Cortex of kidney (tissue), 1 donor: ENCODE measurements around the gene TMX1.
"Not testable (repeated sequence)": the region's sequence is repeated elsewhere in the genome, so short reads cannot be mapped to it uniquely, and the experiment has no call there.

Experiments used
- DNase-seq: peaks from one replicate; lab custom pipeline; 2025; lab: John Stamatoyannopoulos, UW

TMX1 gene, protein sequence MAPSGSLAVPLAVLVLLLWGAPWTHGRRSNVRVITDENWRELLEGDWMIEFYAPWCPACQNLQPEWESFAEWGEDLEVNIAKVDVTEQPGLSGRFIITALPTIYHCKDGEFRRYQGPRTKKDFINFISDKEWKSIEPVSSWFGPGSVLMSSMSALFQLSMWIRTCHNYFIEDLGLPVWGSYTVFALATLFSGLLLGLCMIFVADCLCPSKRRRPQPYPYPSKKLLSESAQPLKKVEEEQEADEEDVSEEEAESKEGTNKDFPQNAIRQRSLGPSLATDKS

DNA sequence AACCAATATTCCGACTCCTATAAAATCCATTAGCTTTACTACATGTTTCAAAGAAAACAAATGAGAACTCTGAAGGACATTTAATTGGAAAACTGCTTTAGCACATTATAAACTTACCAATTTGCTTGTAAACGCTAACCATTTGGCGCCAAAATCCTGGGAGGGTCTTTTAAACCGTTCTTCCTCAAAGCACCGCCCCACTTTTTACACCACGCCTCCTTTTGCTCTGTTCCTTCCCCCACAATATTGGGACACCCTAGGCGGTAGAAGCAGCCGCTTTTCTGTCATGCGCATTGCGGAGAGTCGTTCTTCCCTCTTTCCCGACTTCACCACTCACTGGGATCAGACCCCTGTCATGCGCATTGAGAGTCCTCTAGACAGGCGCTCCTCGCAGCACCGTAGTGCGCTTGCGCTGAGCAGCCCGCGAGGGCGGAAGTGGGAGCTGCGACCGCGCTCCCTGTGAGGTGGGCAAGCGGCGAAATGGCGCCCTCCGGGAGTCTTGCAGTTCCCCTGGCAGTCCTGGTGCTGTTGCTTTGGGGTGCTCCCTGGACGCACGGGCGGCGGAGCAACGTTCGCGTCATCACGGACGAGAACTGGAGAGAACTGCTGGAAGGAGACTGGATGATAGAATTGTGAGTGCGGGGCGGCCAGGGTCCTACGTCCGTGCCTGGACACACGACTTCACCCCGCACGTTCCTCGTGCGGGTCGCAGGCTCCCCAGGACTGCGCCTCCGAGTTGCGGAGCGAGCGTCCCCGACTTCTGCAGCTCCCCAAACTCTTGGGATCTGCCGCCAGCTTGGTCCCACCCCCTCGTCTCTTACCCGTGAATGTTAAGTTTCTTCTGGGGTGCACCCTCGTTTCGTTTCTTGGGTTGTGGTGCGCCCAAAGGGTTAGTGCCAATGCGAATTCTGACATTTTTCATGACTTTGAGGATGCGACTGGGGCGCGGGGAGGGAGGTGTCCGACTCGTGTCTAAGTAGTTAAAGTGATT lies at the start of gene TMX1:
Gene TMX1, plus strand, starts transcription at position 435 of the 991 bp plus-strand sequence. Its CDS starts 46 bp downstream, at position 481.
- peak; percentile 67 for DNase-seq

DNA sequence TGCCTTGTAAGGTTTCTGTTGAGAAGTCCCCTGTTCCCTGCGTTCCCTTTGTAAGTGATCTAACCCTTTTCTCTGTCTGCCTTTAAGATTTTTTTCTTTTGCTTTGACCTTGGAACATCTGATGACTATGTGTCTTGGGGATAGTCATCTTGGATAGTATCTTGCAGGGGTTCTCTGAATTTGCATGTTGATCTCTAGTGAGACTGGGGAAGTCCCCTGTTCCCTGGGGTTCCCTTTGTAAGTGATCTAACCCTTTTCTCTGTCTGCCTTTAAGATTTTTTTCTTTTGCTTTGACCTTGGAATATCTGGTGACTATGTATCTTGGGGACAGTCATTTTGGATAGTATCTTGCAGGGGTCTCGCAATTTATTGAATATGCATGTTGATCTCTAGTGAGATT lies 38.2 kb upstream of the TMX1 start:
- no peak for DNase-seq

- DNase-seq, result no peak
Measured at GRCh38 chr14:51202914-51203665, 37.0 kb upstream of the TMX1 start.

DNA sequence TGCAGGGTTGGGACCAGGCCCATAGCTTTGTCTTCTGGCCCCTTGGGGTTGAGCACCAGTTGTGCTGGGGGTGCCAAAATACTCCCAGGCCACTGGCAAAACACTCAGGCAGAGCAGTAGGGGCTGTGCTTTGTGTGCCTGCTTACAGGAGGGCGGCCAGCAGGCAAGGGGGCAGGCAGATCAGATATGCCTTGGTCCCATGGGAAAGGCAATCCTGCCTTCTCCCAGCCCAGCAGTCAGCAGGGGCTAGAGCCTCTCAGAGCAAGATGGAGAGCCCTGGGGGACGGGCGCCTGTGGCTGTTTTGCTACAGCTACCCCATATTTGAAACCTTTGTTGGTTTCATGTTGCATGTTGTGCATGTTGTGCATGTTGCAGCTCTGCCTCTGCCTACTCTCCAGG lies 36.2 kb upstream of the TMX1 start:
- no peak for DNase-seq

GRCh38 chr14:51205486-51205885 lies 34.6 kb upstream of the TMX1 start:
- no peak for DNase-seq

DNA sequence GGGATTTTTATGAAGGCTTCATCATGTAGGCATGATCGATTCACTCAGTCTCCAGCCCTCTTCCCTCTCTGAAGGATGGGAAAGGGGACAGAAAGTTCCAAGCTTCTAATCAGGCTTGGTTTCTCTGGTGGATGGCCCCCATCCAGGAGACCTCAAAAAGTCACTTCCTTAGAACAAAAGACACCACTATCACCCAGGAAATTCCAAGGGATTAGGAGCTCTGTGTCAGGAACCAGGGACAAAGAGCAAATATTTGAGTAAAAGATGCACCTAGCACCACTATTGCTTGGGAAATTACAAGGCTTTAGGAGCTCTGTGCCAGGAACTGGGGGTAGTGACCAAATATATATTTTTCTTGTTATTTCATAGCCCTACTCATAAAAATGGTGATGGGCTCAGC lies 33.6 kb upstream of the TMX1 start:
- DNase-seq, result no peak

- no peak for DNase-seq
Measured at GRCh38 chr14:51207621-51208020, 32.4 kb upstream of the TMX1 start.

DNA sequence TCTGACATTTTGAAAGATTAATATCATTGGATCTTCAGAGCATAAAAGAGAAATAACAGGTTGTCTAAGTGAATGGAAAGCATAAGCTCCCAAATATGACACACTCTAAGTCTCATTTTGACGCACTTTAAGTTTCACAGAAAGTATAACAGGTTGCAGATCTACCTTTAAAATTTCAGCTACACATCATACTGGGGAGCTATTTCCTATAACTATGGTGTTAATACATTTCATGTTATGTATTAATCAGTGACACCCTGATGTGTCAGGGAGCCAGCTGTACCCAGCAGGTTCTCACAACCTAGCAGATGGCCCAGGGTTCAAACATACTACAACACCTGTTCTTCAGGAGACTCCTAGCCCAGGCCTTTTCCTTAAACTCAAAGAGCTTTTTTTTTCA lies 31.1 kb upstream of the TMX1 start:
- DNase-seq, result no peak

GRCh38 chr14:51209457-51209856 lies 30.6 kb upstream of the TMX1 start:
- DNase-seq, result no peak

- DNase-seq, result no peak
Measured at GRCh38 chr14:51210594-51210993, 29.5 kb upstream of the TMX1 start.

DNA sequence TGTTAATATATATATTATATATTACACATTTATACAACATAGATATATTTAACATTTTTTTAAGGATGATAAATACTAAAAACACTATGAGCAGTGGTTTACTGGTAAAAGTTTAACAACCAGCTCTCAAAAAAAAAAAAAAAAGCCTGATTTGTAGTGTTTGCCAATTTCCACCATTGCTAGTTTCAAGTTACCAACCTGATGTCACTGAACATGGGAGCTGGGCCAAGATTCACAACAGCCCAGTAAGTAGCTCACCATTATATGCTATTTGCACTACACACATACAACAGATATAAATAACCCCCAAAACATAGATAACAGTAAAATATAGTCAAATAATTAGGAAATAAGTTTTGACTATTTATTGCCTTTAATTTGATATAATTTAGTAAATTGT lies 28.9 kb upstream of the TMX1 start:
- DNase-seq, result no peak

GRCh38 chr14:51216602-51217001 lies 23.4 kb upstream of the TMX1 start:
- no peak for DNase-seq

GRCh38 chr14:51219473-51220448 lies 20.3 kb upstream of the TMX1 start:
- no peak for DNase-seq

GRCh38 chr14:51223463-51223862 lies 16.6 kb upstream of the TMX1 start:
- not testable (repeated sequence) for DNase-seq

DNA sequence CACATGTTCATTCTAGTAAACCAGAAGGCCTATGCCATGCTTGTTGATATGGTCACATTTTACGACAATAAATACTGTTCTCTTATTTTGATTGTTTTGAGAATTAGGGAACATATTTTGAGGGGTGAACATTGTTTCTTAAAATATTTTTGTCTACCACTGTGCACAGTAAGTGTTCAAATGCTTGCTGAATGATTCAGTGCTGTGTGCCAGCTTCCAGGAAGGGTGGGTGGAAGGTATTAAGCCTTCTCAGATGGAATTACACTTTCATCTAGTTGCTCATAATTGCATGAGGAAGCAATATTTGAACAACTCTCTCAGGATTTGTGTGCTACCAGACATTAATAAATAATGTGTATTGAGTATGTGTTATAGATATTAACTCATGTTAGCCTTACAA lies 15.5 kb upstream of the TMX1 start:
- DNase-seq, result no peak

DNA sequence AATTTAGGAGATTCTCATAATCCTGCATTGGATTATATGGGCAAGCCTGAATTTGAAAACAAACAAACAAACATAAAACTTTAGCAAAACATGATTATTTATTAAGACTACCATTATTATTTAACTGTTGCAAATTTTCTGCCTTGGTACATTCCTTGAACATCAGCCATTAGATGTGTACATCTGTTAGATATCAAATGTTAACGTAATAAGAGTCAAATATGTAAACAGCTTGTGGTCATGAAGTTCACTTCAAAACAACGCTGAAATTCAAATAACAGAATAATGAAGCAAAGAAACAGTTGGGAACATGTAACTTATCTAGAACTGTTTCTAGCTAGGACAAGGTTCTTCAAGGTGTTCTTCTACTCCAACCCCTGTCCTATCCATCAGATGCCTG lies 14.3 kb upstream of the TMX1 start:
- DNase-seq, result no peak

- DNase-seq, result no peak
Measured at GRCh38 chr14:51228391-51228790, 11.7 kb upstream of the TMX1 start.

DNA sequence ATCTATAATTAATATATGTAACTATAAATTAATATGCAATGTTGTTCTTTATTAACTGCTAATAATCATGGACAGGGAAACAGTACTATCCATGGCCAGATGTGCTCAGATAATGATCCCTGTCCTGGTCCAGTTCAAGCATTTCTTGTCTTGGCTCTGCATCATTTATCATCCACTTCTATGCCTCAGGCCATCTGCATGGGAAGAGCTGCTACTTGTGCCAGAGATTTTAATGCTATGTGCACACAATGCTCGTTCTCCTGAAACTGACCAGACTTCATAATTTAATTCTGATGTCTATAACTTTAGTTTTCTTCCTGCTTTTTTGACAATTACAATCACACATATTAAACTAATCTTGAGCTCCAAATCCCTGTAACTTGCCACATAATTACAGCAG lies 11.2 kb upstream of the TMX1 start:
- DNase-seq, result no peak

DNA sequence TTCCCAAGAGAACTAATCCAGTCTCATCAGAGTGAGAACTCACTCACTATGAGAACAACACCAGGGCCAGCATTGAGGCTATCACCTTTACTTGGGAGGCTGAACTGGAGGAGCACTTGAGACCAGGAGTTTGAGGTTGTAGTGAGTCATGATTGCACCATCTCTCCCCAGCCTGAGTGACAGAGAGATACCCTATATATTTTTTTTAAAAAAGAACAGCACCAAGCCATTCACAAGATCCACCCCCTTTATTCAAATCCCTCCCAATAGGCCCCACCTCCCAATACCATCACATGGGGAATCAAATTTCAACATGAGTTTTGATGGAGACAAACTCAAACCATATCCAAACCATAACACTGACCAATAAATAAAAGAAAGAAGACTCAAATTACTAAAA lies 3.7 kb upstream of the TMX1 start:
- DNase-seq, result no peak

DNA sequence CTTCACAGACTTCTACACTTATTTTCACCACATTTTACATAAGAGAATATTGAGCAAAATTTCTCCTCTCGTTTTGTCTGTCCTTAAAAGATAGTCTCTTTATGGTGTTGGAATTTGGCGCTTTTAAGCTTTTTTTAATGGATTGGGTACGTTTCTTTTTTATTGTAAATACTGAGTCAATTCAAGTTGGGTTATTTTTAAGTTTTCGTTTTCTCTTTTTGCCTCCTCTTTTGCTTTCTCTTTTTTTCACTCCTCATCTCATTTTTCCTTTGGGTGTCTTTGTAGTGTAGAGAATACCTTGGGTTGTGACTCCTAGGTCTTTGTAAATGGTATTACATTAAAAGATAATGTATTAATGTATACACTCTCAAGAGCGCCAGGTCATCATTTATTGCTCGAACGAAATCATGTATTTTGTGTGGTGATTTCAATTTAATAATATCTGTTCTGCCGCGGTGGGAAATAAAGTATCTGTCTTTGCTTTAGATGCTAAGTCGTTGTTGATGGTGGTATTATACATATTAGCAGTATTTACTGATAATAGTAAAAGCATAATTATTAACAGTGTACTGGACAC lies 845 bp downstream of the TMX1 start:
- no peak for DNase-seq
